GM19397 (cell line): Measurements from ENCODE around the gene CHRNG.

Source experiments
- ATAC-seq: cut with Tn5 transposase; IDR thresholded peaks from one replicate; pipeline ENCODE4 v1.9.1; 2021; ENCODE audit warnings: mild to moderate bottlenecking, moderate library complexity; ENCODE audit not compliant: unreplicated experiment

Gene CHRNG

DNA sequence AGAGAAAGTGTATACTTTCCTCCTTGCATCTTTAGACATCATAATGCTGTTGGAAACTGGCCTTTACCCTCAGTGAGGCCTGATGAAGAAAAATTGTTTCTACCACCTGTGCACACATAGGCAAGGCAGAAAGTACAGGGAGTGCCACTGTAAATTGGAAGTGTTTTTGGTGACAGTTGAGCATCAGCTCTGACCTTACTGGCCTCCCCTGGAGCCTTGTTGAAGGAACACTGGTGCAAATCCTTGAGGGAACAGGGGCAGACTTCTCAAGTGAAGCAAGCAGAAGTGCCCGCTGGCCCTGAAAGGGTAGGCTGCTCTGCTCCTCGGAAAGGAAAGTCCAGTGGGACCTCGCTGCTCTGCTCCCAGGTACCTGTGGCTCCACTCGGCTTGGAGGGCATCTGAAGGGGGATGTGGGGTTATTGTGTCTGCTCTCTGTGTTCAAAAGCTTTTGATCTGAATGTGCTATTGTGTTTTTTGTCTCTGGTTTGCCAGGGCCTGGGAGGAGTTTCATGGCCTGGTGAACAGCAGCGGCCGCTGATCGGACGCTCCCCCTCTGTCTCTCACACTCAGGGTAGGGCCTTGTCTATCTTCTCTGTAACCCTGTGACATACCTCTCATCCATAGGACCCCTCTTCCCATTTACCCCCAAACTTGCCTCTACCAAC lies 34.4 kb downstream of the CHRNG start:
- ATAC-seq, result no peak

DNA sequence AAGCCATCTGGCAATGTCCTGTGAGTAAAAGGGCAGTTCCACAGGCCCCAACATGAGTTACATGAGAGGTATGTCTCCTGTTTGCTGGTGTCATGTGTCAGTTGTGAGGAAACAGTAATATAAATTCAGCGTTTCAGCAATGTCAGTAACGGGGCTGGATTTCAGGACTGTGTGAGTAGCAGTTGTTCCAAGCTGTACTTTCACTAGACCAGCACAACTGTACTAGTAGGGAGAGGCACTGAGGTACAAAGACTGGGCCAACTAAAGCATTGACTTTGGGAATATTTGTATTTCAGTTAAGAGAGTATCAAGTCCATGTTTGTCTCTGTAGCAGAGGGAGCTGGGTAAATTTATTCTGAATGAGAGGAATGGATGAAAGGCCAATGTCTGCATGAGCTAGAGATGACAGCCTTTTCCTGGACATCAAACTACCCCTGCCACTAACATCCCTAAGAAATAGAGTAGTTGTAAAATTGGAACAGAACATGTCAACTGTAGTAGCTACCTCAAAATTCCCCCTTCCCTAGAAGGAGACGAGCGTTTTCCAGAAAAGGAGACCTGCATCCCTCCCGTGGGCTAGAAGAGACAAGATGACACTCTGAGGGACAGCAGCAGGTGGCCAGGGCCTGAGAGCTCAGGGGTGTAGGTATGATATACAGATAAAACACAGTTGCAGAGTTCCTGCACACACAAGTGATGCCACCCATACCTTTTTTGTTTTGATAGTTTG lies 35.3 kb downstream of the CHRNG start:
- no peak for ATAC-seq

DNA sequence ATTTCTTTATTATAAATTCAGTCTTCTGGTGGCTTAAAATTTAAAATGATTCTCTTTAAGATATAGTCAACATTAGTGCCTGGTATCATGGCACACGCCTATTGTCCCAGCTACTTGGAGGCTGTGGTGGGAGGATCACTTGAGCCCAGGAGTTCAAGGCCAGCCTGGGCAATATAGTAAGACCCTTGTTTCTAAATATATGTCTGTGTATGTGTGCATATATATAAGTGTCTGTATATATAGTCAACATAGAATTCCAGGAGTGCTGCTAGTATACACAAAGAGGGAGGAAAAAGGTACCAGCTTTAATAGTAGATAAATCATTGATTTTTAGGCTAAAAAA lies 35.9 kb downstream of the CHRNG start:
- ATAC-seq, result no peak

DNA sequence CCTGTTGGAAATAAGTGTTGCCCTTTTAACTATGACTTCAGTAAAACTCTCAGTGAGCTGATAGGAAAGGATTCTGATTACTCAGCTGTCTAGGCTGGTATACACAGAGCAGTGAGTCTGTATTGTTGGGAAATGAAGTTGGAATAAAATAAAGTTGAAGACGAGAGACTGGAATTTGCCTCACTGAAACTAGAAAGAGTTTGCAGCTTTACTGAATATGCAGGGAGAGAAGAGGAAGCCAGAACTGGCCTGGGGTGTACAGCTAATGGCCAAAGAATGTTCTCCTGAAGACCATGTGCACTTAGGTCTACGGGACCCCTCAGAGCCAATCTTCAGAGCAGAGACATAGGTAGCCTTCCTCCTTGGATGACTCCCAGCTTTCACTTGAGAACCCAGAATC lies 37.5 kb downstream of the CHRNG start:
- ATAC-seq, result no peak

DNA sequence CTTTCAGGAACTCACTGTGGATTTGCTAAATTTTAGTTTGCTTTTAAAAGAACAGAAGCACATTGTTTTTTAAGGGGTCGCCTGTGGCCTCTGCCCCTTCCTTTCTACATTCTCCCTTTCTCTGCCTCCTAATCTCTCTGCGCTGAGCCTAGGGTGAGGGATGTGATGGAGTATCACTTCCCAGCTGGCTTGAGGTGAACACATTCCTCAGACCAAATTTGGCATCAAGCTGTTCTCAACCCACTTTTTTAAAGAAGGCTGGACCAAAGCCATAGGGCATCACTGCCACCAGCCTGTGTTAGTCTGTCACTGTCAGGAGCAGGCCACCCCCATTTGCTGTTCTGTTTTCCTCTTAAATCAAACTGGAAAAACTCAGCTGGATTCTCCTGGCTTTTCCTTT lies 38.3 kb downstream of the CHRNG start:
- no peak for ATAC-seq

DNA sequence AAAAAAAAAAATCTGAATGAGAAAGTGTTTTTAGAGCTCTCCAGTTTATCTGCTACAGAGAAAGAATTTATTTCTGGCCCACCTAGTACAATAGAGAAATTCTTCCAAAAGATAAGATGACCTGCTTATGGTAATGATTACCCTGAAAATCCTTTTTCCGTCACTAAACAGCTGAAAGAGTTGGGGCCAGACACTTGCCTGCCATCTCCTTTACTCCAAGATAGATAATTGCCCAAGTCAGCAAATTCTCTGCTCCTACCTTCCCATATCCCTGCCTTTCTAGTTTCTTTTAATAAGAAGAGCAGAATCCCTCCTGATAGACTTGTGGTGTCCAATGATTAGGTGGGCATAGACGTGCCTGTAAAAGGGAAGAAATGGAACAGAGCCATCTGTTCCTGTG lies 39.1 kb downstream of the CHRNG start:
- ATAC-seq, result no peak

DNA sequence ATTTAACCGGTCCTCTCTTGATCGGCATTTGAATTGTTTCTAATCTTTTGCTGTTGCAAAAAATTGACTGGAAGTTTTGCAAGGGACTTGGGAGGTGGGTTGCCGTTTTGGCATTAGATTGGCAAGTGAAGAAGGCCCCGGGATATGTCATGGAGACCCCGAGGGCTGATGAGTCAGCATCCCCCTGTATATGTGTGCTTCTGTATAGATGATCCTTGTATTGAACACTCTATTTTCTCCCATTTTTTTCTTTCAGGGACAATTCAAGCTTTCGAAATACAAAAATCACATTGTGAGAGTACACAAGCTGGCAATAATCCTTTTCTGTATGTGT lies 41.1 kb downstream of the CHRNG start:
- no peak for ATAC-seq

DNA sequence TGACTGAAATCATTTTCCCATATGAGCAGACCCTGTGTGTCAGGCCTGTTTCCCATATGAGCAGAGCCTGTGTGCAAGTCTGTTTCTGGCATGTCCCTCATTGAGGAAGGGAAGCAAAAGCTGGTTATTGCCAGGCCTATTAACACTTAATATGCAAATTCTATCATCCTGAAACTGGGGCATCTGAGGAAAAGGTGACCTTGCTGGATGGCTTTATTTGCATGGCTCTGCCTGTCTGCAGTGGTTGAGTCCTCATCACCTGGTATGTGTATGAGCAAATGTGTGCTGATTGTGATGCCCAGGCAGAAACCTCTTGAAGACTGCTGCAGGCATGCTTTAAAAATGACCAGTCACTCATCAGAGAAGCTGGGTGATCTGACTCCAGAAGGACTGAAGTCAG lies 42.2 kb downstream of the CHRNG start:
- no peak for ATAC-seq

DNA sequence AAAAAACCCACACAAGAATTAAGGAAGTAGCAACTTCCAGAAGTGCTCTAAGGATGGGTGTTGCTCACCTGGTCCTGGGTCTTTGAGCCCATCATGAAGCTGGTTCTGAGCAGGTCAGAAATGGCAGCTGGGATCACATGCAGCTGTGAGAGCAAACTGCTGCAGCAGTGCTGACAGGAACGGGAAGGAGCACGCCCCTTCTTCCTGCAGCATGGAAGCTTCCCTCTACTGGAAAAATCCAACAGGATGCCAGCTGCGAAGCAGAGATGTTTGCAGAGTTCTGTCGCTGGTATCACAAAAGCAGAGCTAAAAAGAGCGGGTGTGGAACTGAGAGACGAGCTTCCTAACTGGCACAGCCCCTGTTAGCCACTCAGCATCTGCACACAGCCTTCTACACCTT lies 44.7 kb downstream of the CHRNG start:
- ATAC-seq, result no peak

DNA sequence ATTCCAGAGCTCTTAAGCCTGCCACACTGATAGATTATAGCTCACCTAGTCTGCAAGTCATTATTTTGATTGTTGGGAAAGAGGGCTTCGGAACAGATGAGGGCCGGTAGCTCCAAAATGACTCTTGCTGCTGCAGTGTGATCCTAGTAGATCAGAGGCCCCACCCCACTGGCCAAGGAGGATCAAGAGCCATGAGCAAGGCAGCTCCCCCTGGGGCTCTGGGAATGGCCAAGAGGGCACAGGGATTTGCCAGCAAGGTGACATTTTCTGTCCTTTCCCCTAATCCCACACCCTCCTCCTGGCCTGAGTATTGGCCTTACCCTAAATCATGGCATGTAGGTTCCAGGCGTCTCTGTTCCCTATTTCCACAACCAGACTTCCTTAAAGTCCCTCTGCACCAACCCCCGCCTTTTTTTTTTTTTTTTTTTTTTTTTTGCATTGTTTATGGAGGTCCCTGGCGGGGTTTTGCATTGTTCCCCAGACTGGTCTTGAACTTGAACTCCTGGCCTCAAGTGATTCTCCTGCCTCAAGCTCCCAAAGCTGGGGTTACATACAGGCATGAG lies 47.5 kb downstream of the CHRNG start:
- ATAC-seq, result no peak

DNA sequence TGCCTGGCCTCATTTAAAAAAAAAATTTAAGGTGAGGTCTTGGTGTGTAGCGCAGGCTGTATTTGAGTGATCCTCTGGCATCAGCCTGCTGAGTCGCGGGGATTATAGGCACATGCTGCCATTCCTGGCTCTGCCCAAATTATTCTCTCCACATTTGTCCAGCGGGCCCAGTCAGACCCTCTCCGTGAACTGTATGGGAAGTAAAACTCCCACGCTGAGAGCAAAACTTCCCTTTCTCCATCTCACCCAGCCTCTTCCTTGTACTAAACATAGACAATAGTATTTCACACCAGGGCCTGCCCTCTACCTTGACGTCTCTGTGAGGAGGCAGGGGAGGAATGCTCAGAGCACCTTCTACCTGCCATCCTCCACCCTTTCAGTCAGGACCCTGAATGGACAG lies 48.0 kb downstream of the CHRNG start:
- ATAC-seq, result no peak

DNA sequence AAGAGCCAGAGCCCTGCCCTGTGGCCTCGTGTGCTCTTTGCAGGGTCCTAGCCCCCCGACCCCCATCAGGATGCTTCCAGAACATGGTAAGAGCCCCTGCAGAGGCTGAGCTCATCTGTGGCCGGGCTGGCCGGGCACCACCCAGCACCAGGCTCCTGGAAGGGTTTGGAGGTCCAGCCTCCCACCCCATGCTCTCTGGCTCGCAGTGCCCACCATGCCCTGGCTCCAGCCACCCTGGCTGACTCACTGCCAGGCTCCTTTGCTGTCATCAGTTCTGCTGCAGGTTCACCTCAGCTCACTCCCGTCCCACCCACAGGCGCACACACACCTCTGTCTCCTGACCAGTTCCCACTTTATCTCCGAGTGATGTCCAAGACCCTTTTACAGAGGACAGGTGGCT lies 48.5 kb downstream of the CHRNG start:
- no peak for ATAC-seq

DNA sequence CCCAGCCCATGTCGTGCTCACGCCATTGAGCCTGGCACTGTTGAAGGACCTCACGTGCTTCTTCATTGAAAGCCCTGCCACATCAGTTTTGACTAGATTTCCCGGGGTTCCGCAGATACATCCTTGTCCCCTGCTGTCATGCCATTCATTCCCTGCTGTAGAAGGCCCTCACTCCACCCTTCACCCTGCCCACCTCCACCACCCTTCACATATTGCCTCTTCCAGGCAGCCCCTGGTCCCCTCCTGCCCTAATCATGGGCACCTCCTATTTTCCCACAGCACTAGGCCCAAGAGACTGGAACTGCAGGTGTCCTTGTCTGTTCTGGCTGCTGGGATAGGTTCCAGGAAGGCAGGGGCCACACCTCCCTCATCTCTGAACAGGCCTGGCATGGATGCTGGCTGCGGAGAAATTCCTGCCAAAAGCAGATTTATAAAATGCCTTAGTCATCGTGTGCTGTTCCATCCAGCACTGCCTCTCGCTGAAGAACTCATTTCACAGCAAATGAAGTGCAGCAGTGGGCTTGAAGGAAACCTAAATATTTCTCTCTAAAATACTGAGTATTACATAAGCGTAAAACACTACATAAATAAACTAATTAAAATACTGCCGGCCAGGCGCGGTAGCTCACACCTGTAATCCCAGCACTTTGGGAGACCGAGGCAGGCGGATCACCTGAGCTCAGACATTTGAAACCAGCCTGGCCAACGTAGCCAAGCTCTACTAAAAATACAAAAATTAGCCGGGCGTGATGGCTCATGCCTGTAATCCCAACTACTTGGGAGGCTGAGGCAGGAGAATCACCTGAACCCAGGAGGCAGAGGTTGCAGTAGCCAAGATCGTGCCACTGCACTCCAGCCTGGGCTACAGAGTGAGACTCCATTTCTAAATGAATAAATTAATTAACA lies 49.4 kb downstream of the CHRNG start:
- no peak for ATAC-seq

DNA sequence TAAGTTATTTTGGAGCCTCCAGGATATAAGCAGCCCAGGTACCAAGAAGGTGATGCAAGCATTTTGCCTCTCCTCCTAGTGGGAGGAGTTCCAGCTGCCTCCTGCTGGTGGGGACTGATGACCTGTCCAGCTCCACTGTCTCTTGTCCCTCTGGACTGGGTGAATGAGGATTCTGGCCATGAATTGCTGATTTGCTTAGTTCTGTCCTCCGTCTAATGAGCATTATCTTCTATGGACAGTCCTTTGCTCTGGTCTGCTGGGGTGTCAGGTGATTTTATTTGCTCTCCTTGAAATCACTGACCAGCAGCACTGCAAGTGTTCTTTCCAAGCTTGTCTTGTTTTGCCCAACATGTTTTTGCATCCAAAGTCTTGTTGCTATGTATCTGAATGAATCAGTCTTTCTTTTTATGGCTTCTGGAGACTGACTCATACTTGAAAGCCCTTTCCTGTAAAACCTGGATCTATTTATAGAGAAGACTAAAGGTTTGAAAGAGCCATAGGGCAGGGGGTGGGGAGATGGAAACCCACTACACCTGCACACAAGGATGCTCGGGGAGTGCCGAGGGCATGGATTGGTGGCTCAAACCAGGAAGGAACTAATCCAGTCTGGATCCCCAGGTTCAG lies 53.4 kb downstream of the CHRNG start:
- no peak for ATAC-seq

DNA sequence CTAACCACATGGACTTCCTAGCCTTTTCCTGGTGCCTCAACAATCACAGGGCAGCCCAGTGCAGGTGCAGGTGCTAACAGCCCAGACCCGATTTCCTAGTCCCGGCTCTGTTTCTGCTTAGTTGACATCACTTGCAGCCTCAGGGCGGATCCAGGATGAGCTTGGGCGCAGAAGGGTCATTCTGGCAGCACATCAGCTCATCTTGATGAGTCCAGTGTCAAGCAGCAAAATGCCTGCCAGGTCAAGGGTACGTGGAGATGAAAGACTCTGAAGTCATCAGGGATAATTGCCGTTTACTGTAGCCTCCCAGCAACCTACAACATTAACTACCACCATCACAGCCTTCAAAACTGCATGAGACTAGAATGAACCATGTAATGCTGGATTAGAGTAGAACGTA lies 54.5 kb downstream of the CHRNG start:
- ATAC-seq, result no peak
